ACC112 (cell line): ENCODE results near the gene MRPL20.
"Not testable (repeated sequence)": the region's sequence is repeated elsewhere in the genome, so short reads cannot be mapped to it uniquely, and the experiment has no call there.

ENCODE experiments used
- H2AFZ ChIP-seq: fragments of 200-600 bp; sonication (generic); one replicate; pipeline ENCODE4 v1.6.0; 2017; ENCODE audit warnings: antibody characterized with exemption, low read length; ENCODE audit not compliant: unreplicated experiment
- H3K27ac ChIP-seq: fragments of 200-600 bp; sonication (generic); 2 replicates; pipeline ENCODE4 v1.5.1; 2014; ENCODE audit warnings: low read depth, mild to moderate bottlenecking, antibody characterized with exemption, low read length, moderate library complexity
- H3K27me3 ChIP-seq: fragments of 200-600 bp; sonication (generic); 2 replicates; pipeline ENCODE4 v1.6.1; 2014; ENCODE audit warnings: mild to moderate bottlenecking, antibody characterized with exemption, low read length, moderate library complexity, mixed read lengths; ENCODE audit not compliant: insufficient read depth
- H3K36me3 ChIP-seq: fragments of 200-600 bp; sonication (generic); 2 replicates; pipeline ENCODE4 v1.6.1; 2016; ENCODE audit warnings: mild to moderate bottlenecking, antibody characterized with exemption, low read length, moderate library complexity, mixed read lengths; ENCODE audit not compliant: insufficient read depth
- H3K4me1 ChIP-seq: fragments of 200-600 bp; sonication (generic); one replicate; pipeline ENCODE4 v1.6.1; 2016; ENCODE audit warnings: low read length, mixed read lengths; ENCODE audit not compliant: insufficient read depth, unreplicated experiment, control insufficient read depth
- H3K4me3 ChIP-seq: fragments of 200-600 bp; sonication (generic); 2 replicates; pipeline ENCODE4 v1.5.1; 2014; ENCODE audit warnings: mild to moderate bottlenecking, low read depth, low read length
- H3K79me2 ChIP-seq: fragments of 200-600 bp; sonication (generic); one replicate; pipeline ENCODE4 v1.6.0; 2016; ENCODE audit warnings: low read length; ENCODE audit not compliant: control insufficient read depth, unreplicated experiment, insufficient read depth

The MRPL20 gene

GRCh38 chr1:1430114-1430982 is 23.3 kb upstream of the MRPL20 start:
- Histone ChIP-seq H3K36me3 (no peaks in the 10 kb centered on the region), H3K27me3 (peaks cover 4% of the 10 kb centered on the region; the same call in 1 of the 2 replicates), H2AFZ (peak overlapping the region; percentile 23), H3K4me3 (no peak overlapping the region), H3K27ac (no peak overlapping the region), H3K79me2 (no peaks in the 10 kb centered on the region), H3K4me1 (peaks cover 19% of the 10 kb centered on the region)

GRCh38 chr1:1429671-1430073 is 22.6 kb upstream of the MRPL20 start:
- no peak overlapping the region for H2AFZ ChIP-seq
- peaks cover 19% of the 10 kb centered on the region for H3K4me1 ChIP-seq
- H3K79me2 ChIP-seq: no peaks in the 10 kb centered on the region
- H3K4me3 ChIP-seq: no peak overlapping the region
- no peak overlapping the region for H3K27ac ChIP-seq
- H3K36me3 ChIP-seq: no peaks in the 10 kb centered on the region
- no peaks in the 10 kb centered on the region for H3K27me3 ChIP-seq

GRCh38 chr1:1428967-1429366 is 21.9 kb upstream of the MRPL20 start:
- H2AFZ ChIP-seq, H3K27me3 ChIP-seq, H3K4me3 ChIP-seq, H3K36me3 ChIP-seq, H3K79me2 ChIP-seq, H3K27ac ChIP-seq: not testable (repeated sequence)
- H3K4me1 ChIP-seq: peaks cover 19% of the 10 kb centered on the region

- H3K36me3 ChIP-seq: no peaks in the 10 kb centered on the region
- H3K27me3 ChIP-seq: no peaks in the 10 kb centered on the region
- no peaks in the 10 kb centered on the region for H3K79me2 ChIP-seq
- H3K4me3 ChIP-seq: no peak overlapping the region
- H2AFZ ChIP-seq: no peak overlapping the region
- H3K4me1 ChIP-seq: peaks cover 16% of the 10 kb centered on the region
- no peak overlapping the region for H3K27ac ChIP-seq
These were observed 21.1 kb upstream of the MRPL20 start for GRCh38 chr1:1428174-1428573.

GRCh38 chr1:1427820-1428148 is 20.7 kb upstream of the MRPL20 start:
- Histone ChIP-seq H3K4me1 (peaks cover 19% of the 10 kb centered on the region), H3K27ac (no peak overlapping the region), H3K79me2 (no peaks in the 10 kb centered on the region), H3K36me3 (no peaks in the 10 kb centered on the region), H3K4me3 (peak overlapping the region; percentile 66), H2AFZ (no peak overlapping the region), H3K27me3 (no peaks in the 10 kb centered on the region)

- peak overlapping the region; percentile 66 for H3K4me3 ChIP-seq
- no peaks in the 10 kb centered on the region for H3K79me2 ChIP-seq
- H3K27me3 ChIP-seq: no peaks in the 10 kb centered on the region
- no peak overlapping the region for H2AFZ ChIP-seq
- peaks cover 24% of the 10 kb centered on the region for H3K4me1 ChIP-seq
- no peak overlapping the region for H3K27ac ChIP-seq
- no peaks in the 10 kb centered on the region for H3K36me3 ChIP-seq
These were observed 20.2 kb upstream of the MRPL20 start for GRCh38 chr1:1427106-1427819.

- Histone ChIP-seq H3K4me3 (no peak overlapping the region), H3K36me3 (no peaks in the 10 kb centered on the region), H3K79me2 (no peaks in the 10 kb centered on the region), H2AFZ (no peak overlapping the region), H3K4me1 (peaks cover 22% of the 10 kb centered on the region), H3K27me3 (no peaks in the 10 kb centered on the region), H3K27ac (no peak overlapping the region)
These were observed 19.5 kb upstream of the MRPL20 start for GRCh38 chr1:1426496-1427105.

GRCh38 chr1:1425753-1426495 is 18.8 kb upstream of the MRPL20 start:
- no peak overlapping the region for H2AFZ ChIP-seq
- H3K36me3 ChIP-seq: no peaks in the 10 kb centered on the region
- H3K4me1 ChIP-seq: peaks cover 18% of the 10 kb centered on the region
- H3K27ac ChIP-seq: no peak overlapping the region
- H3K79me2 ChIP-seq: no peaks in the 10 kb centered on the region
- H3K4me3 ChIP-seq: no peak overlapping the region
- peaks cover 3% of the 10 kb centered on the region; the same call in 1 of the 2 replicates for H3K27me3 ChIP-seq

GRCh38 chr1:1425426-1425752 is 18.3 kb upstream of the MRPL20 start:
- Histone ChIP-seq H3K36me3 (no peaks in the 10 kb centered on the region), H3K27ac (no peak overlapping the region)

GRCh38 chr1:1424707-1425106 is 17.6 kb upstream of the MRPL20 start:
- Histone ChIP-seq H3K27ac (no peak overlapping the region), H2AFZ (no peak overlapping the region), H3K79me2 (no peaks in the 10 kb centered on the region), H3K27me3 (peaks cover 8% of the 10 kb centered on the region; the same call in 1 of the 2 replicates), H3K36me3 (no peaks in the 10 kb centered on the region), H3K4me3 (no peak overlapping the region), H3K4me1 (peaks cover 9% of the 10 kb centered on the region)

More at GRCh38 chr1:1425426-1425752, 18.3 kb upstream of the MRPL20 start:
- Histone ChIP-seq H3K4me1 (peaks cover 15% of the 10 kb centered on the region), H3K4me3 (no peak overlapping the region), H2AFZ (no peak overlapping the region), H3K27me3 (peaks cover 8% of the 10 kb centered on the region; the same call in 1 of the 2 replicates), H3K79me2 (no peaks in the 10 kb centered on the region)
